ENCODE measurements around the gene ABCB11. TPM values are rescaled to one million over a fixed set of nuclear protein-coding genes. Genes with fewer than 3 reads are reported as not detected.

ABCB11 gene
- polyA plus RNA-seq, 3 donors, result not detected

DNA sequence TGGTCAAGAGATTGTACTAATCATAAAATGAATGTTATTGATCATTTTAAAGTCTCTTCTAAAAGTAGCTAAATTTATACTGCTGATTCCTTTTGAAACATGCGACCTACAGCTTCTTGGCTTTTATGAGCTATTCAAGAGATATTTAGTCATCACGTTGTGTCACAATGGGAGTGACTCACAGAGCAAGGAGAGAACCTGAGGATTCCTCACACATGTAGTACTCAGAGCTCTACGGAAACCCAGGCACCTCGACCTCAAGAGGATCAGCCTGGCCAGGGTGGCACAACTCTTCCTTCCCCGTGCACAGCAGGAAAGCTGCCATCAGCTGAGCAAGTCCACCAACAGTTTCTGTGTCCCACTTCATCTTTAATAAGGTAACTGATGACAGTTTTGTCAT, 38.2 kb upstream of the ABCB11 start, which contains the start of gene DHRS9:
DHRS9 (plus strand) TSS at position 223 of the 400 bp plus-strand sequence. CDS start 12,019 bp downstream, outside the sequence.
- Histone ChIP-seq H4K20me1 (ENCODE audit: insufficient read depth, low read length) (no peaks in the 10 kb centered on the region), H3K9ac (ENCODE audit: insufficient read depth, low read length, poor library complexity, severe bottlenecking) (peak within 1 kb of the TSS; percentile 28), H3K4me3 (replicated peaks in 1 of 3; ENCODE audit: low read depth in 2 of 3, low read length in 3 of 3) (peak within 1 kb of the TSS; percentile 24 to 70 (median 57)), H3K36me3 (replicated peaks in 1 of 2; ENCODE audit: control insufficient read depth in 1 of 2, insufficient read depth in 2 of 2, low read length in 2 of 2) (no peaks in the 10 kb centered on the region), H2AFZ (ENCODE audit: insufficient read depth, low read depth, low read length, poor library complexity, severe bottlenecking) (no peak within 1 kb of the TSS), H3K27ac (ENCODE audit: low read depth in 1 of 2, low read length in 2 of 2) (peak within 1 kb of the TSS; percentile 64 to 90), H3K27me3 (ENCODE audit: control insufficient read depth in 2 of 2, insufficient read depth in 2 of 2, low read length in 2 of 2) (no peaks in the 10 kb centered on the region), H3K79me2 (ENCODE audit: insufficient read depth, low read length) (peaks cover 19% of the 10 kb centered on the region), H3K4me1 (ENCODE audit: control insufficient read depth in 1 of 2, insufficient read depth in 2 of 2, low read length in 2 of 2) (peaks cover 82 to 89% of the 10 kb centered on the region in 2 donors), H3K4me2 (replicated peaks; ENCODE audit: extremely low read depth, low read length, poor library complexity, severe bottlenecking) (peak within 1 kb of the TSS; percentile 69), H3K9me3 (replicated peaks in 1 of 2; ENCODE audit: control insufficient read depth in 1 of 2, insufficient read depth in 1 of 2, low read length in 2 of 2) (no peaks in the 10 kb centered on the region)
- no peaks in the 10 kb centered on the region for H3K36me3 Mint-ChIP-seq
- peaks cover 86% of the 10 kb centered on the region for H3K4me1 Mint-ChIP-seq
- TF ChIP-seq, protein P1, sequence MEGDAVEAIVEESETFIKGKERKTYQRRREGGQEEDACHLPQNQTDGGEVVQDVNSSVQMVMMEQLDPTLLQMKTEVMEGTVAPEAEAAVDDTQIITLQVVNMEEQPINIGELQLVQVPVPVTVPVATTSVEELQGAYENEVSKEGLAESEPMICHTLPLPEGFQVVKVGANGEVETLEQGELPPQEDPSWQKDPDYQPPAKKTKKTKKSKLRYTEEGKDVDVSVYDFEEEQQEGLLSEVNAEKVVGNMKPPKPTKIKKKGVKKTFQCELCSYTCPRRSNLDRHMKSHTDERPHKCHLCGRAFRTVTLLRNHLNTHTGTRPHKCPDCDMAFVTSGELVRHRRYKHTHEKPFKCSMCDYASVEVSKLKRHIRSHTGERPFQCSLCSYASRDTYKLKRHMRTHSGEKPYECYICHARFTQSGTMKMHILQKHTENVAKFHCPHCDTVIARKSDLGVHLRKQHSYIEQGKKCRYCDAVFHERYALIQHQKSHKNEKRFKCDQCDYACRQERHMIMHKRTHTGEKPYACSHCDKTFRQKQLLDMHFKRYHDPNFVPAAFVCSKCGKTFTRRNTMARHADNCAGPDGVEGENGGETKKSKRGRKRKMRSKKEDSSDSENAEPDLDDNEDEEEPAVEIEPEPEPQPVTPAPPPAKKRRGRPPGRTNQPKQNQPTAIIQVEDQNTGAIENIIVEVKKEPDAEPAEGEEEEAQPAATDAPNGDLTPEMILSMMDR (IDR thresholded peaks at IDR 0.05), result no peak
- H3K27me3 Mint-ChIP-seq (ENCODE audit: low read depth in 3 of 3), result peaks cover 0 to 3% (median 0%) of the 10 kb centered on the region in 3 donors
- intact Hi-C loops (cut with micrococcal nuclease), result loop anchor here (2.0 to 5.0 kb wide), 2 partner anchors 31 to 33 kb away; no protein-coding TSS in a partner anchor
- DNase-seq, result peak; percentile 93 to 98 (median 98)
- peak within 1 kb of the TSS; percentile 73 to 86 for H3K4me3 Mint-ChIP-seq
- H3K27ac Mint-ChIP-seq, result peak within 1 kb of the TSS; percentile 83 to 95 (median 91)
- WGBS (ENCODE audit: insufficient coverage), result 0% methylated on average over 2 of the region's 5 CpGs
- peaks cover 0 to 3% (median 0%) of the 10 kb centered on the region in 7 donors for H3K9me3 Mint-ChIP-seq

DNA sequence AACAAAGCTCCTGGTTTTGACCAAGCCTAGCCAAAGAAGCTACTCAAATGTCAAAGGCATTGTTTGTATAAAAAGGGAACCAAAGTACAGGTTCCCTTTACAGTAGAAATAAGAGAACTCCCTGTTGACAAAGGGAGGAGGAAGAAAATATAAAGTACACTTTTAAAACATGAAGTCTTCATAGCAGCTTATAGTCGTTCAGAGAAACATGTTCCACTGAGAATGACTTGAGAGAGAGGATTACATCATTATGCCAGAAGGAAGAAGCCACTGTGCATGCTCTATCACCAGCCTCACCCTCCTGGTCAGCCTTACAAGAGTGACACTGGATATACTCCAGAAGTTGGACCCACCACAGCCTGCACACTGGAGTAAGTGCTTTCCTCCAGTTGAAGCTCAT, 35.8 kb upstream of the ABCB11 start:
- H3K4me2 ChIP-seq (replicated peaks; ENCODE audit: extremely low read depth, low read length, poor library complexity, severe bottlenecking), result peak overlapping the region; percentile 61
- peaks cover 67 to 74% of the 10 kb centered on the region in 2 donors for H3K4me1 ChIP-seq (ENCODE audit: control insufficient read depth in 1 of 2, insufficient read depth in 2 of 2, low read length in 2 of 2)
- H4K20me1 ChIP-seq (ENCODE audit: insufficient read depth, low read length), result no peaks in the 10 kb centered on the region
- 0% methylated on average over 1 of the region's 1 CpG for WGBS (ENCODE audit: insufficient coverage)
- Mint-ChIP-seq H3K27me3 (ENCODE audit: low read depth in 3 of 3) (no peaks in the 10 kb centered on the region), H3K36me3 (no peaks in the 10 kb centered on the region), H3K4me1 (peaks cover 68% of the 10 kb centered on the region), H3K4me3 (peak overlapping the region; percentile 43 to 81), H3K9me3 (peaks cover 0 to 2% (median 0%) of the 10 kb centered on the region in 7 donors), H3K27ac (peak overlapping the region; percentile 77 to 93 (median 89))
- peak overlapping the region; percentile 49 to 90 for H3K27ac ChIP-seq (ENCODE audit: low read depth in 1 of 2, low read length in 2 of 2)
- H3K9ac ChIP-seq (ENCODE audit: insufficient read depth, low read length, poor library complexity, severe bottlenecking), result peak overlapping the region; percentile 4
- intact Hi-C loops (cut with micrococcal nuclease), result loop anchor here in 1 of 2 donors (5.0 kb wide), 1 partner anchor 35 kb away; no protein-coding TSS in a partner anchor
- TF ChIP-seq, protein P1 (IDR thresholded peaks at IDR 0.05), result no peak
- H2AFZ ChIP-seq (ENCODE audit: insufficient read depth, low read depth, low read length, poor library complexity, severe bottlenecking), result no peak overlapping the region
- H3K4me3 ChIP-seq (replicated peaks in 1 of 3; ENCODE audit: low read depth in 2 of 3, low read length in 3 of 3), result peak overlapping the region; percentile 0 to 62 (median 47)
- no peaks in the 10 kb centered on the region for H3K36me3 ChIP-seq (replicated peaks in 1 of 2; ENCODE audit: control insufficient read depth in 1 of 2, insufficient read depth in 2 of 2, low read length in 2 of 2)
- no peaks in the 10 kb centered on the region for H3K27me3 ChIP-seq (ENCODE audit: control insufficient read depth in 2 of 2, insufficient read depth in 2 of 2, low read length in 2 of 2)
- peaks cover 19% of the 10 kb centered on the region for H3K79me2 ChIP-seq (ENCODE audit: insufficient read depth, low read length)
- H3K9me3 ChIP-seq (replicated peaks in 1 of 2; ENCODE audit: control insufficient read depth in 1 of 2, insufficient read depth in 1 of 2, low read length in 2 of 2), result no peaks in the 10 kb centered on the region
- peak; percentile 54 to 76 (median 57) for DNase-seq

Measured in CD14-positive monocyte (primary cell).